K562 (cell line): ENCODE results near the gene ZNF644. TPM values are rescaled to one million over a fixed set of nuclear protein-coding genes. Genes with fewer than 3 reads are reported as not detected.

Experiments used
- ATAC-seq: fragments of 200-7000 bp; cut with Tn5 transposase; 3 replicates; pipeline ENCODE4 v1.9.1; 2020; ENCODE audit warnings: moderate library complexity
- BruUV-seq: library from RNA; stranded (reverse); fragments of 400-500 nt; replicated peaks from 2 replicates; lab custom pipeline; 2021; lab: Mats Ljungman, UMichigan
- CTCF ChIA-PET: fragments of 300-600 bp; formaldehyde crosslinking; extraction: SDS; loops from one replicate; lab custom pipeline; 2021; ENCODE audit warnings: low intra/inter-chr PET ratio; lab: Yijun Ruan, JAX
- POLR2A ChIA-PET: fragments of 300-600, 350-650 bp; sonication (Branson Sonifier 250); formaldehyde crosslinking; extraction: SDS; loops from one replicate; lab custom pipeline; 2021; ENCODE audit warnings: antibody characterized with exemption, inconsistent platforms; lab: Yijun Ruan, JAX
- DNase-seq, 4 experiments: peaks; one replicate each; pipeline versions ENCODE4 v3.0.0 to v3.0.0-alpha.2; 2011 to 2018; ENCODE audit warnings: low spot score in 3 of 4, mixed read lengths in 3 of 4; ENCODE audit errors: extremely low read depth in 1 of 4
- FAIRE-seq: peaks from 2 replicates; lab custom pipeline; 2011; peaks lifted over from hg19 to GRCh38; lab: Jason Lieb, UNC
- H2AFZ ChIP-seq: 2 replicates; pipeline ENCODE4 v1.6.0; 2011; ENCODE audit warnings: low read depth, low read length, control low read depth, inconsistent platforms
- H3K27ac ChIP-seq: fragments of 200-600 bp; 3 replicates; pipeline ENCODE4 v1.8.0; 2011; ENCODE audit warnings: low read depth, mild to moderate bottlenecking, control low read depth, inconsistent platforms, low read length, moderate library complexity, mixed read lengths; ENCODE audit errors: extremely low read depth
- H3K27me3 ChIP-seq, 2 experiments: fragments of 300-600 bp in 1 of 2; 2 replicates in 1 of 2; 3 replicates in 1 of 2; pipeline versions ENCODE4 v1.6.0 to v1.8.0; 2011; ENCODE audit warnings: inconsistent platforms in 2 of 2, low read length in 2 of 2, mild to moderate bottlenecking in 1 of 2, mixed read lengths in 1 of 2, moderate library complexity in 1 of 2; ENCODE audit not compliant: control insufficient read depth in 2 of 2, insufficient read depth in 2 of 2
- H3K36me3 ChIP-seq: fragments of 300-600 bp; 3 replicates; pipeline ENCODE4 v1.8.0; 2011; ENCODE audit warnings: mild to moderate bottlenecking, low read length, inconsistent platforms; ENCODE audit not compliant: control insufficient read depth, insufficient read depth
- H3K4me1 ChIP-seq, 2 experiments: fragments of 200-600 bp in 1 of 2; replicated peaks in 1 of 2; 2 replicates in 1 of 2; 3 replicates in 1 of 2; pipeline versions ENCODE4 v1.5.1 to v1.8.0; 2011; ENCODE audit warnings: inconsistent platforms in 2 of 2, low read length in 2 of 2, mild to moderate bottlenecking in 1 of 2, mixed read lengths in 1 of 2, moderate library complexity in 1 of 2; ENCODE audit not compliant: control insufficient read depth in 2 of 2, insufficient read depth in 2 of 2
- H3K4me2 ChIP-seq: 2 replicates; pipeline ENCODE4 v1.6.1; 2011; ENCODE audit warnings: low read length, control low read depth, inconsistent platforms, mixed read lengths; ENCODE audit not compliant: insufficient read depth
- H3K4me3 ChIP-seq: fragments of 200-600 bp; sonication (generic), shearing (Covaris generic); 2 replicates; pipeline ENCODE4 v1.5.1; 2016; ENCODE audit warnings: control low read depth, inconsistent platforms
- H3K79me2 ChIP-seq: fragments of 200-600 bp; 3 replicates; pipeline ENCODE4 v1.8.0; 2011; ENCODE audit warnings: low read length, inconsistent platforms; ENCODE audit not compliant: control insufficient read depth, insufficient read depth
- H3K9ac ChIP-seq, 2 experiments: 2 replicates each; pipeline versions ENCODE4 v1.6.0 to v1.6.1; 2011; ENCODE audit warnings: low read depth in 2 of 2, low read length in 2 of 2, control low read depth in 1 of 2, inconsistent platforms in 1 of 2, mild to moderate bottlenecking in 1 of 2, mixed read lengths in 1 of 2; ENCODE audit not compliant: insufficient read depth in 1 of 2
- H3K9me1 ChIP-seq: one replicate; pipeline ENCODE4 v1.6.0; 2011; ENCODE audit warnings: inconsistent platforms, mild to moderate bottlenecking, low read length, moderate library complexity; ENCODE audit not compliant: control insufficient read depth, insufficient read depth
- H3K9me3 ChIP-seq: replicated peaks from 2 replicates; pipeline ENCODE4 v1.5.1; 2011; ENCODE audit warnings: low read depth, low read length, inconsistent platforms; ENCODE audit not compliant: control insufficient read depth, insufficient read depth
- H4K20me1 ChIP-seq: replicated peaks from 2 replicates; pipeline ENCODE4 v1.6.1; 2011; ENCODE audit warnings: low read length, inconsistent platforms, mixed read lengths; ENCODE audit not compliant: control insufficient read depth, insufficient read depth
- ARID1B ChIP-seq: fragments of 450-650 bp; IDR thresholded peaks from 2 replicates; pipeline ENCODE4 v1.6.1; 2016; ENCODE audit warnings: antibody characterized with exemption, mild to moderate bottlenecking, inconsistent platforms
- ATF3 ChIP-seq, 2 experiments: fragments of 450-650 bp in 1 of 2; sonication (generic) in 1 of 2; formaldehyde crosslinking in 1 of 2; IDR thresholded peaks in 1 of 2; conservative IDR thresholded peaks in 1 of 2; 2 replicates each; pipeline versions ENCODE4 v1.6.1 to v1.8.1; 2016 to 2023; ENCODE audit warnings: mild to moderate bottlenecking in 2 of 2, moderate library complexity in 2 of 2, inconsistent platforms in 1 of 2, missing genetic modification reagents in 1 of 2
- CC2D1A ChIP-seq: fragments of 450-650 bp; IDR thresholded peaks from 2 replicates; pipeline ENCODE4 v1.6.1; 2017; ENCODE audit warnings: mild to moderate bottlenecking
- CEBPB ChIP-seq: fragments of 450-650 bp; IDR thresholded peaks from 2 replicates; pipeline ENCODE4 v1.6.1; 2016; ENCODE audit warnings: missing genetic modification characterization, missing compliant biosample characterization
- CEBPG ChIP-seq, 3 experiments: fragments of 200-800 bp in 1 of 3; sonication (Bioruptor generic) in 1 of 3; sonication (generic) in 1 of 3; formaldehyde crosslinking in 1 of 3; IDR thresholded peaks in 2 of 3; conservative IDR thresholded peaks in 1 of 3; 2 replicates each; pipeline versions ENCODE4 v1.6.1 to v1.8.0; 2016 to 2022; ENCODE audit warnings: missing compliant biosample characterization in 2 of 3, missing genetic modification characterization in 2 of 3, mild to moderate bottlenecking in 1 of 3, missing genetic modification reagents in 1 of 3
- HES1 ChIP-seq: fragments of 450-650 bp; IDR thresholded peaks from 2 replicates; pipeline ENCODE4 v1.6.1; 2016; ENCODE audit warnings: low read depth, mild to moderate bottlenecking, moderate library complexity
- MAFG ChIP-seq: fragments of 450-650 bp; conservative IDR thresholded peaks from 2 replicates; pipeline ENCODE4 v1.6.1; 2016; ENCODE audit warnings: missing genetic modification characterization, missing compliant biosample characterization
- PTRF ChIP-seq: fragments of 450-650 bp; IDR thresholded peaks from 2 replicates; pipeline ENCODE4 v1.6.1; 2016; ENCODE audit warnings: mild to moderate bottlenecking, missing genetic modification characterization, missing compliant biosample characterization
- SMARCB1 ChIP-seq: IDR thresholded peaks from 2 replicates; pipeline ENCODE4 v1.6.1; 2011; ENCODE audit warnings: improper control_type of control experiment, low read depth; ENCODE audit not compliant: insufficient read length
- ZC3H4 ChIP-seq: sonication (generic); formaldehyde crosslinking; IDR thresholded peaks from 2 replicates; pipeline ENCODE4 v1.9.0; 2021; ENCODE audit warnings: missing genetic modification reagents, borderline replicate concordance
- ZFP30 ChIP-seq: fragments of 250-450 bp; sonication (Bioruptor Pico); IDR thresholded peaks from 2 replicates; pipeline ENCODE4 v1.8.0; 2022; ENCODE audit warnings: moderate library complexity, mild to moderate bottlenecking, inconsistent platforms, borderline replicate concordance
- ZNF24 ChIP-seq: fragments of 450-650 bp; IDR thresholded peaks from 2 replicates; pipeline ENCODE4 v1.6.1; 2016
- ZNF280B ChIP-seq: fragments of 250-450 bp; sonication (Bioruptor Pico); IDR thresholded peaks from 2 replicates; pipeline ENCODE4 v1.5.1; 2021; ENCODE audit warnings: mild to moderate bottlenecking
- ZNF354B ChIP-seq: fragments of 250-450 bp; sonication (Bioruptor Pico); IDR thresholded peaks from 2 replicates; pipeline ENCODE4 v1.4.0; 2020
- WGBS: fragments of 100-300 bp; shearing (Covaris generic); methylation state at CpG from one replicate; pipeline ENCODE4 v1.1.6; 2016; ENCODE audit warnings: low coverage, mixed read lengths; ENCODE audit not compliant: insufficient coverage; ENCODE audit errors: missing lambda C conversion rate; 5-methylcytosine and 5-hydroxymethylcytosine counted together
- in situ Hi-C: fragments of 300-500 bp; cut with MboI; formaldehyde crosslinking; loops from 4 replicates; pipeline ENCODE4 v1.15.0; 2018; ENCODE audit warnings: inconsistent platforms, mixed read lengths
- intact Hi-C: fragments of 100-400 bp; cut with micrococcal nuclease; formaldehyde crosslinking; loops from 2 replicates; pipeline ENCODE4 v1.14.2; 2022
- polyA plus RNA-seq, 8 experiments: library from polyadenylated mRNA; depleted of rRNA in 4 of 8; stranded (reverse) in 5 of 8; unstranded in 3 of 8; fragments of >200 nt; fragmentation: Nextera tagmentation in 2 of 8; fragmentation: Illumina TruSeq in 1 of 8; extraction: Ambion mirVana in 2 of 8; extraction: Trizol in 1 of 8; gene quantifications; 2 replicates each; pipeline versions ENCODE4 v1.2.1 to v1.2.3, GENCODE V29; 2011 to 2014; ENCODE audit warnings: inconsistent platforms in 1 of 8, missing spikeins in 1 of 8
- total RNA-seq, 7 experiments: library from RNA; depleted of rRNA in 6 of 7; stranded (reverse); fragments of >200 nt in 6 of 7; fragmentation: Illumina TruSeq in 2 of 7; extraction: Trizol in 2 of 7; gene quantifications; 2 replicates each; pipeline versions ENCODE4 v1.2.1 to v1.2.3, GENCODE V29; 2011 to 2021; ENCODE audit warnings: low replicate concordance in 1 of 7

The ZNF644 gene
- total and polyA plus RNA-seq, 9 of the 15 experiments (the other 6 are each of a cell fraction or from before 2014, with no cell fraction given): 25.3 to 71.4 (median 39.6) TPM

GRCh38 chr1:90973897-90974798 lies 47.7 kb downstream of the ZNF644 start (continued):
- TF ChIP-seq ARID1B: peak; percentile 64
- TF ChIP-seq SMARCB1: no peak
- no peak for TF ChIP-seq ZFP30 (CRISPR knock-in tag)
- no peak for TF ChIP-seq PTRF
- TF ChIP-seq ATF3 (IDR thresholded peaks at IDR 0.05): peak; percentile 86
- no peak for TF ChIP-seq ATF3 (CRISPR knock-in tag; conservative IDR thresholded peaks at IDR 0.05)

GRCh38 chr1:90970208-90970607 lies 51.6 kb downstream of the ZNF644 start:
- H3K4me3 ChIP-seq: no peak overlapping the region
- ChIA-PET CTCF (no interaction called here), POLR2A (no interaction called here)
- in situ Hi-C loops: no loop called here
- no peak for ATAC-seq
- H3K4me1 ChIP-seq: peaks cover 0 to 5% of the 10 kb centered on the region in 2 experiments; a peak in 2 of 5 replicates
- H3K4me2 ChIP-seq: no peak overlapping the region
- intact Hi-C loops: no loop called here
- no peaks in the 10 kb centered on the region for H4K20me1 ChIP-seq
- H3K9ac ChIP-seq: no peak overlapping the region
- H2AFZ ChIP-seq: no peak overlapping the region
- no peaks in the 10 kb centered on the region for H3K9me3 ChIP-seq
- H3K36me3 ChIP-seq: peaks cover 19% of the 10 kb centered on the region; the same call in 2 of the 3 replicates
- peaks cover 70% of the 10 kb centered on the region for H3K79me2 ChIP-seq
- H3K27ac ChIP-seq: no peak overlapping the region
- H3K9me1 ChIP-seq: no peaks in the 10 kb centered on the region
- no peak for DNase-seq
- BruUV-seq: no TSS peak
- no peak for FAIRE-seq
- WGBS: 50% methylated on average over 1 of the region's 1 CpG
- H3K27me3 ChIP-seq: no peaks in the 10 kb centered on the region
- TF ChIP-seq CEBPG (CRISPR knock-in tag; IDR thresholded peaks at IDR 0.05) (no peak), CEBPG (tag; conservative IDR thresholded peaks at IDR 0.05 in 1 of 2, IDR thresholded peaks at IDR 0.05 in 1 of 2) (0 out of 4 replicates have a peak, but pooled peaks of 1 of the 2 experiments have one; percentile 31), HES1 (no peak), MAFG (tag) (no peak), ZNF24 (no peak), CC2D1A (no peak), ZC3H4 (CRISPR knock-in tag) (no peak), CEBPB (tag) (peak; percentile 34; the same call in 1 of the 2 replicates), ZNF280B (no peak), ZNF354B (CRISPR knock-in tag) (no peak)
